Spleen (tissue), 11 donors: ENCODE data around the gene UBE2D2. TPM values are rescaled to one million over a fixed set of nuclear protein-coding genes. Genes with fewer than 3 reads are reported as not detected.
"Not testable (repeated sequence)": the region's sequence is repeated elsewhere in the genome, so short reads cannot be mapped to it uniquely, and the experiment has no call there.

Experiments used
- DNase-seq: peaks from one replicate; pipeline ENCODE4 v3.0.0-alpha.2; 2020
- H3K27ac ChIP-seq, 8 donors: fragments of 200-600 bp; sonication (generic) in 7 of 8; 1 replicate in 4 of 8; 2 replicates in 4 of 8; pipeline versions ENCODE4 v1.5.0 to v1.8.0; 2016 to 2021; ENCODE audit warnings: inconsistent platforms in 4 of 8, mild to moderate bottlenecking in 4 of 8, moderate library complexity in 1 of 8
- H3K27me3 ChIP-seq, 7 donors: fragments of 200-600 bp; sonication (generic) in 6 of 7; replicated peaks in 1 of 7; 1 replicate in 4 of 7; 2 replicates in 3 of 7; pipeline versions ENCODE4 v1.5.0 to v1.8.0; 2016 to 2021; ENCODE audit warnings: inconsistent platforms in 3 of 7, mild to moderate bottlenecking in 1 of 7
- H3K36me3 ChIP-seq, 6 donors: fragments of 200-600 bp; sonication (generic) in 5 of 6; 1 replicate in 4 of 6; 2 replicates in 2 of 6; pipeline versions ENCODE4 v1.5.0 to v1.8.0; 2016 to 2021; ENCODE audit warnings: inconsistent platforms in 2 of 6
- H3K4me1 ChIP-seq, 6 donors: fragments of 200-600 bp; sonication (generic) in 5 of 6; 1 replicate in 3 of 6; 2 replicates in 3 of 6; pipeline versions ENCODE4 v1.5.0 to v1.8.0; 2016 to 2021; ENCODE audit warnings: inconsistent platforms in 3 of 6
- H3K4me3 ChIP-seq, 8 donors: fragments of 200-600 bp; sonication (generic) in 7 of 8; 1 replicate in 4 of 8; 2 replicates in 4 of 8; pipeline versions ENCODE4 v1.5.0 to v1.8.0; 2016 to 2021; ENCODE audit warnings: inconsistent platforms in 4 of 8, mild to moderate bottlenecking in 4 of 8, moderate library complexity in 2 of 8
- H3K9me3 ChIP-seq, 8 donors: fragments of 200-600 bp; sonication (generic) in 7 of 8; 1 replicate in 4 of 8; 2 replicates in 4 of 8; pipeline versions ENCODE4 v1.5.0 to v1.8.0; 2016 to 2021; ENCODE audit warnings: inconsistent platforms in 4 of 8
- POLR2A ChIP-seq, 3 donors: fragments of 450-650 bp; IDR thresholded peaks; one replicate each; pipeline ENCODE4 v1.5.1; 2017; ENCODE audit warnings: antibody characterized with exemption in 3 of 3, mild to moderate bottlenecking in 1 of 3
- POLR2AphosphoS5 ChIP-seq, 3 donors: sonication (generic); formaldehyde crosslinking; IDR thresholded peaks; one replicate each; pipeline ENCODE4 v1.5.1; 2017; ENCODE audit warnings: antibody characterized with exemption in 3 of 3
- WGBS, 5 donors: extraction: QIAGEN DNeasy Blood & Tissue Kit in 3 of 5; methylation state at CpG; one replicate each; pipeline versions ENCODE4 v1.1.5 to v1.1.7; 2013 to 2018; 5-methylcytosine and 5-hydroxymethylcytosine counted together
- intact Hi-C: fragments of 100-400 bp; cut with DNase I; formaldehyde crosslinking; loops from one replicate; pipeline ENCODE4 v1.15.0; 2023; ENCODE audit warnings: low total_unique reads
- polyA plus RNA-seq, 3 donors: library from polyadenylated mRNA; stranded (reverse); fragments of 200-250 nt; gene quantifications; one replicate each; pipeline ENCODE4 v1.2.1, GENCODE V29; 2013
- total RNA-seq, 7 donors: library from RNA; depleted of rRNA in 3 of 7; stranded (reverse); fragments of >200 nt in 3 of 7; fragmentation: NEBNext Ultra II Directional in 4 of 7; extraction: Animal tissue kit (Norgen Biotek cat#: 25700) in 4 of 7; gene quantifications; one replicate each; pipeline versions ENCODE4 v1.1.0 to v1.2.1, GENCODE V29; 2016 to 2021
- TF ChIP-seq, protein P1 (sequence below), 11 experiments: fragments of 200-600 bp in 7 of 11; fragments of 450-650 bp in 4 of 11; sonication (generic) in 4 of 11; IDR thresholded peaks in 8 of 11; conservative IDR thresholded peaks in 3 of 11; 1 replicate in 7 of 11; 2 replicates in 4 of 11; pipeline versions ENCODE4 v1.4.0 to v1.8.0; 2016 to 2021; ENCODE audit warnings: antibody characterized with exemption in 11 of 11, inconsistent platforms in 4 of 11, mild to moderate bottlenecking in 1 of 11
- donor health status: healthy with polysubstance abuse.
- donor health status: DM: no; HTN: no; CAD: no; lungs with moderate emphysema.
- donor health status: DM: no; HTN: no; CAD: no.
- donor health status: Bipolar disorder and iron deficiency.
- donor health status: healthy.
- donor health status: DM: no; HTN: no; CAD: no.
- donor health status: DM: yes; HTN: yes; CAD: no.

UBE2D2 gene
- total and polyA plus RNA-seq, 10 donors = 64.3 to 132 (median 98.2) TPM

DNA sequence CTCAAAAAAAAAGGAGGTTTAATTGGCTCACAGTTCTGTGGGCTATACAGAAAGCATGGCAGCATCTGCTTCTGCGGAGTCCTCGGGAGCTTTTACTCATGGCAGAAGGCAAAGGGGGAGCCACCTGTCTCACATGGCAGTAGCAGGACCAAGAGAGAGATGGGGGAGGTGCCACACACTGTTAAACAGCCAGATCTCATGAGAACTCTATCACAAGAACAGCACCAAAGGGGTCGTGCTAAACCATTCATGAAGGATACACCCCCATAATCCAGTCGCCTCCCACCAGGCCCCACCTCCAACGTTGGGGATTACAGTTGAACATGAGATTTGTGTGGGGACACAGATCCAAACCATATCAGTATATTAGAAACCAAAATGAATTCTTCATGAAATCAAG lies 58.7 kb downstream of the UBE2D2 start:
- intact Hi-C loops = no loop called here
- peak in 1 of 3 donors; percentile 5 for TF ChIP-seq POLR2AphosphoS5 (IDR thresholded peaks at IDR 0.05)
- TF ChIP-seq, protein P1, sequence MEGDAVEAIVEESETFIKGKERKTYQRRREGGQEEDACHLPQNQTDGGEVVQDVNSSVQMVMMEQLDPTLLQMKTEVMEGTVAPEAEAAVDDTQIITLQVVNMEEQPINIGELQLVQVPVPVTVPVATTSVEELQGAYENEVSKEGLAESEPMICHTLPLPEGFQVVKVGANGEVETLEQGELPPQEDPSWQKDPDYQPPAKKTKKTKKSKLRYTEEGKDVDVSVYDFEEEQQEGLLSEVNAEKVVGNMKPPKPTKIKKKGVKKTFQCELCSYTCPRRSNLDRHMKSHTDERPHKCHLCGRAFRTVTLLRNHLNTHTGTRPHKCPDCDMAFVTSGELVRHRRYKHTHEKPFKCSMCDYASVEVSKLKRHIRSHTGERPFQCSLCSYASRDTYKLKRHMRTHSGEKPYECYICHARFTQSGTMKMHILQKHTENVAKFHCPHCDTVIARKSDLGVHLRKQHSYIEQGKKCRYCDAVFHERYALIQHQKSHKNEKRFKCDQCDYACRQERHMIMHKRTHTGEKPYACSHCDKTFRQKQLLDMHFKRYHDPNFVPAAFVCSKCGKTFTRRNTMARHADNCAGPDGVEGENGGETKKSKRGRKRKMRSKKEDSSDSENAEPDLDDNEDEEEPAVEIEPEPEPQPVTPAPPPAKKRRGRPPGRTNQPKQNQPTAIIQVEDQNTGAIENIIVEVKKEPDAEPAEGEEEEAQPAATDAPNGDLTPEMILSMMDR (IDR thresholded peaks at IDR 0.05 in 8 of 11, conservative IDR thresholded peaks at IDR 0.05 in 3 of 11) = no peak
- H3K27ac ChIP-seq = no peak overlapping the region
- peaks cover 5 to 100% (median 85%) of the 10 kb centered on the region in 6 donors for H3K36me3 ChIP-seq
- 79 to 88% (median 86%) methylated on average over 5 of the region's 5 CpGs for WGBS, 5 donors
- no peak for DNase-seq
- no peaks in the 10 kb centered on the region for H3K27me3 ChIP-seq
- no peak overlapping the region for H3K4me3 ChIP-seq
- no peaks in the 10 kb centered on the region for H3K9me3 ChIP-seq
- H3K4me1 ChIP-seq = no peaks in the 10 kb centered on the region

DNA sequence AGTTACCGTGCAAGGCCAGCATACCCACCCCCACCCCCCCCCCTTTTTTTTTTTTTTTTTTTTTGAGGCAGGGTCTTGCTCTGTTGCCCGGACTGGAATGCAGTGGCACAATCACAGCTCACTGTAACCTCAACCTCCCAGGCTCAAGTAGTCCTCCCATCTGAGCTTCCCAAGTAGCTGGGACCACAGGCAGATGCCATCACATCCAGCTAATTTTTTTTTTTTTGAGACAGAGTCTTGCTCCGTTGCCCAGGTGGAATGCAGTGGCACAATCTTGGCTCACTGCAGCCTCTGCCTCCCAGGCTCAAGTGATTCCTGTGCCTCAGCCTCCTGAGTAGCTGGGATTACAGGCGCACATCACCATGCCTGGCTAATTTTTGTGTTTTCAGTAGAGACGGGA lies 64.3 kb downstream of the UBE2D2 start:
- H3K4me1 ChIP-seq, H3K4me3 ChIP-seq, H3K27me3 ChIP-seq, intact Hi-C loops, H3K27ac ChIP-seq, DNase-seq, H3K9me3 ChIP-seq: not testable (repeated sequence)
- peaks cover 9 to 100% (median 75%) of the 10 kb centered on the region in 6 donors for H3K36me3 ChIP-seq
- 91 to 100% (median 96%) methylated on average over 4 to 5 of the region's 5 CpGs for WGBS, 5 donors

DNA sequence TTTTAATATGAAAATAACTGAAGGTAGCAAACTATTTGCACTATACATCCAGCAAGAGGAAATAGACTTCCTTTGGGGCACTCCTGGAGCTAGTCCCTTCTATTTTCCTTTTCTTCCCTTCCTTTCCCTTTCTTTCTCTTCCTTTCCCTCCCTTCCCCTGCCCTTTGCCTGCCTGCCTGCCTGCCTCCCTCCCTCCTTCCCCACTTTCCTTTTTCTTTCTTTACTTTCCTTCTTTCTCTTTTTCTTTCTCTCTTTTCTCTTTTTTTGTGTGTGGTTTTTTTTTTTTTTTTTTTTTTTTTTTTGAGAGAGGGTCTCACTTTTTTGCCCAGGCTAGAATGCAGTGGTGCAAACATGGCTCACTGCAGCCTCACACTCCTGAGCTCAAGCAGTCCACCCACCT lies 69.7 kb downstream of the UBE2D2 start:
- H3K27me3 ChIP-seq = no peaks in the 10 kb centered on the region
- no peak overlapping the region for H3K27ac ChIP-seq
- intact Hi-C loops = loop anchor here (5.0 kb wide), 1 partner anchor 56 kb away; no protein-coding TSS in a partner anchor
- no peak for DNase-seq
- no peak overlapping the region for H3K4me3 ChIP-seq
- H3K4me1 ChIP-seq = peaks cover 21 to 35% (median 30%) of the 10 kb centered on the region in 6 donors
- TF ChIP-seq, protein P1 (IDR thresholded peaks at IDR 0.05 in 8 of 11, conservative IDR thresholded peaks at IDR 0.05 in 3 of 11) = no peak
- H3K9me3 ChIP-seq = no peaks in the 10 kb centered on the region
- H3K36me3 ChIP-seq = peaks cover 6 to 61% (median 35%) of the 10 kb centered on the region in 6 donors

DNA sequence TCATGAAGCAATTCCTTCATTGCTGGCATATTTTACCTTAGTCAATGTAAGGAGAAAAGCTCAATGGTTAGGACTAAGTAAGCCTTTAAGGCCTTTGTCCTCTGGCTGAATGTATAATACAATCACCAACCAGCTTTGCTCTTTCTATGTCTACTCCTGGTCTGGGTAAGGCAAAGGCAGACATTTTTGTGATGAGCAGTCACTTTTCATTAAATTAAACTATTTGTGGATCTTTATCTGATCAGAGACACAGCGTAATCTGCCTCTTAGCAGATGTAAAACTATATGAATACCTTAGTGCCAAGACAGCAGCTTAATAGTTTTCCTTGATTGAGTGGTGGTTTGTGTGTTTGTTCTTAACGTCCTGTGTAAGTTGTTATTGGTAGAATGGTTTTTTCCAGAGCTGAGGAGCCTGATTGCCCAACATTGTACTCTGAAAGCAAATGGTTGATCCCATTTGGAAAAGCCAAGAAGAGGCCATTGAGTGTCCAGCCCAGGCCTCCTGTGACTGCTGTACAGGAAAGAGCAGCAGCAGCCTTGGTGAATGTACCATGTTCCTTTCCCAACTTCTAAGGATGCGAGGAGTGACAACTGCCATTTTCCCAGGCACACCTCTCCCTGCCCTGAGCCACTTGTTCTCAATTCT lies 70.5 kb downstream of the UBE2D2 start:
- no peak for TF ChIP-seq POLR2A (IDR thresholded peaks at IDR 0.05)
- TF ChIP-seq, protein P1 (IDR thresholded peaks at IDR 0.05 in 8 of 11, conservative IDR thresholded peaks at IDR 0.05 in 3 of 11) = no peak
- TF ChIP-seq POLR2AphosphoS5 (IDR thresholded peaks at IDR 0.05) = no peak
- Histone ChIP-seq H3K27me3 (no peaks in the 10 kb centered on the region), H3K4me3 (no peak overlapping the region), H3K9me3 (no peaks in the 10 kb centered on the region), H3K27ac (no peak overlapping the region), H3K4me1 (peaks cover 29 to 43% (median 37%) of the 10 kb centered on the region in 6 donors), H3K36me3 (peaks cover 3 to 53% (median 27%) of the 10 kb centered on the region in 6 donors)
- 77 to 89% (median 80%) methylated on average over 3 of the region's 3 CpGs for WGBS, 5 donors
- intact Hi-C loops = loop anchor here (5.0 kb wide), 1 partner anchor 56 kb away; no protein-coding TSS in a partner anchor
- DNase-seq = no peak
